IMR-90 (cell line): Measurements from ENCODE around the gene DDHD1. TPM values are rescaled to one million over a fixed set of nuclear protein-coding genes. Genes with fewer than 3 reads are reported as not detected.

Experiments
- ATAC-seq: fragments of 200-7000 bp; cut with Tn5 transposase; 2 replicates; pipeline ENCODE4 v1.9.1; 2020; ENCODE audit warnings: low read depth, mild to moderate bottlenecking, moderate library complexity
- BruUV-seq: library from RNA; stranded (reverse); fragments of 400-500 nt; replicated peaks from 2 replicates; lab custom pipeline; 2021; lab: Mats Ljungman, UMichigan
- CTCF ChIA-PET: fragments of 300-600 bp; formaldehyde crosslinking; extraction: SDS; loops from one replicate; lab custom pipeline; 2021; ENCODE audit warnings: antibody characterized with exemption; lab: Yijun Ruan, JAX
- POLR2A ChIA-PET: fragments of 300-600 bp; sonication (Branson Sonifier 250); formaldehyde crosslinking; loops from one replicate; lab custom pipeline; 2022; ENCODE audit warnings: antibody characterized with exemption; ENCODE audit not compliant: unreplicated experiment; lab: Charles Lee
- DNase-seq: peaks from one replicate; pipeline ENCODE4 v3.0.0; 2013
- H2AFZ ChIP-seq: replicated peaks from 2 replicates; pipeline ENCODE3; 2013; ENCODE audit warnings: low read length, mild to moderate bottlenecking; ENCODE audit not compliant: poor library complexity
- H2AK5ac ChIP-seq: 2 replicates; pipeline ENCODE4 v1.6.1; 2013; ENCODE audit warnings: low read depth, low read length, inconsistent platforms
- H2AK9ac ChIP-seq: replicated peaks from 2 replicates; pipeline ENCODE3; 2013; ENCODE audit warnings: mild to moderate bottlenecking, low read depth, low read length, moderate library complexity; ENCODE audit not compliant: poor library complexity
- H2BK120ac ChIP-seq: 2 replicates; pipeline ENCODE4 v1.6.1; 2013; ENCODE audit warnings: low read depth, low read length, inconsistent platforms
- H2BK15ac ChIP-seq: 3 replicates; pipeline ENCODE4 v1.6.1; 2013; ENCODE audit warnings: low read depth, low read length, inconsistent platforms
- H2BK20ac ChIP-seq: 2 replicates; pipeline ENCODE4 v1.6.1; 2013; ENCODE audit warnings: low read depth, mild to moderate bottlenecking, inconsistent platforms, low read length, moderate library complexity
- H2BK5ac ChIP-seq: 2 replicates; pipeline ENCODE4 v1.6.1; 2013; ENCODE audit warnings: mild to moderate bottlenecking, low read depth, low read length, inconsistent platforms; ENCODE audit not compliant: poor library complexity, severe bottlenecking
- H3K14ac ChIP-seq: replicated peaks from 2 replicates; pipeline ENCODE4 v1.6.1; 2013; ENCODE audit warnings: low read depth, low read length, inconsistent platforms
- H3K18ac ChIP-seq: 2 replicates; pipeline ENCODE4 v1.6.1; 2013; ENCODE audit warnings: low read depth, low read length, control low read depth
- H3K23ac ChIP-seq: 2 replicates; pipeline ENCODE4 v1.6.1; 2013; ENCODE audit warnings: low read depth, low read length, inconsistent platforms
- H3K27ac ChIP-seq: 2 replicates; pipeline ENCODE4 v1.5.1; 2013; ENCODE audit warnings: mild to moderate bottlenecking, control low read depth, low read length; ENCODE audit not compliant: insufficient read depth
- H3K27me3 ChIP-seq: 2 replicates; pipeline ENCODE4 v1.6.1; 2013; ENCODE audit warnings: low read length; ENCODE audit not compliant: control insufficient read depth, insufficient read depth
- H3K36me3 ChIP-seq: 2 replicates; pipeline ENCODE4 v1.6.1; 2013; ENCODE audit warnings: low read length, mixed read lengths; ENCODE audit not compliant: control insufficient read depth, insufficient read depth
- H3K4ac ChIP-seq: 2 replicates; pipeline ENCODE4 v1.6.1; 2013; ENCODE audit warnings: low read depth, low read length, inconsistent platforms
- H3K4me1 ChIP-seq: 2 replicates; pipeline ENCODE4 v1.6.1; 2013; ENCODE audit warnings: low read length, mixed read lengths; ENCODE audit not compliant: control insufficient read depth, insufficient read depth
- H3K4me2 ChIP-seq: 2 replicates; pipeline ENCODE4 v1.6.1; 2013; ENCODE audit warnings: low read depth, mild to moderate bottlenecking, control low read depth, low read length, moderate library complexity
- H3K4me3 ChIP-seq: 2 replicates; pipeline ENCODE4 v1.5.1; 2013; ENCODE audit warnings: low read depth, mild to moderate bottlenecking, control low read depth, low read length, moderate library complexity; ENCODE audit not compliant: insufficient read depth
- H3K56ac ChIP-seq: 2 replicates; pipeline ENCODE4 v1.6.1; 2013; ENCODE audit warnings: low read length, inconsistent platforms; ENCODE audit not compliant: insufficient read depth; ENCODE audit errors: extremely low read depth
- H3K79me1 ChIP-seq, 2 experiments: 2 replicates each; pipeline ENCODE4 v1.6.1; 2013; ENCODE audit warnings: low read length in 2 of 2, inconsistent platforms in 1 of 2, low read depth in 1 of 2
- H3K9ac ChIP-seq: 2 replicates; pipeline ENCODE4 v1.6.1; 2013; ENCODE audit warnings: low read depth, low read length, control low read depth
- H3K9me1 ChIP-seq: 2 replicates; pipeline ENCODE4 v1.6.1; 2013; ENCODE audit warnings: low read length, inconsistent platforms; ENCODE audit not compliant: insufficient read depth
- H3K9me3 ChIP-seq: 2 replicates; pipeline ENCODE4 v1.6.1; 2013; ENCODE audit warnings: low read length; ENCODE audit not compliant: control insufficient read depth, insufficient read depth
- H4K20me1 ChIP-seq: 2 replicates; pipeline ENCODE4 v1.6.1; 2013; ENCODE audit warnings: low read length, inconsistent platforms; ENCODE audit not compliant: insufficient read depth
- H4K5ac ChIP-seq: 2 replicates; pipeline ENCODE4 v1.6.1; 2013; ENCODE audit warnings: mild to moderate bottlenecking, low read depth, low read length, control low read depth
- H4K8ac ChIP-seq, 2 experiments: 2 replicates each; pipeline ENCODE4 v1.6.1; 2013; ENCODE audit warnings: low read depth in 2 of 2, low read length in 2 of 2, control low read depth in 1 of 2, inconsistent platforms in 1 of 2
- H4K91ac ChIP-seq: 2 replicates; pipeline ENCODE4 v1.6.1; 2013; ENCODE audit warnings: low read depth, low read length, inconsistent platforms; ENCODE audit not compliant: insufficient read depth
- CEBPB ChIP-seq: IDR thresholded peaks from 2 replicates; pipeline ENCODE4 v1.6.1; 2012; ENCODE audit warnings: low read depth, low read length, improper control_type of control experiment
- CTCF ChIP-seq: conservative IDR thresholded peaks from 2 replicates; pipeline ENCODE4 v1.5.1; 2012; ENCODE audit warnings: mild to moderate bottlenecking, low read depth, low read length, improper control_type of control experiment
- ELK1 ChIP-seq: fragments of 150-350 bp; IDR thresholded peaks from 2 replicates; pipeline ENCODE4 v1.6.1; 2016; ENCODE audit warnings: low read depth, mild to moderate bottlenecking, low read length, moderate library complexity, borderline replicate concordance
- NFE2L2 ChIP-seq: fragments of 150-350 bp; IDR thresholded peaks from 2 replicates; pipeline ENCODE4 v1.6.1; 2016; ENCODE audit warnings: low read depth, mild to moderate bottlenecking, low read length
- RAD21 ChIP-seq: IDR thresholded peaks from 2 replicates; pipeline ENCODE4 v1.6.1; 2012; ENCODE audit warnings: low read length, improper control_type of control experiment
- SMC3 ChIP-seq: fragments of 150-350 bp; IDR thresholded peaks from 2 replicates; pipeline ENCODE4 v1.6.1; 2016; ENCODE audit warnings: low read depth, mild to moderate bottlenecking, antibody characterized with exemption, low read length, moderate library complexity
- WGBS, 2 experiments: methylation state at CpG; one replicate each; pipeline versions ENCODE4 v1.1.5 to v1.1.7; 2013; ENCODE audit warnings: missing lambda C conversion rate in 2 of 2; ENCODE audit not compliant: insufficient read length in 1 of 2; ENCODE audit errors: extremely low coverage in 2 of 2; 5-methylcytosine and 5-hydroxymethylcytosine counted together
- dilution Hi-C: fragments of 300-500 bp; cut with HindIII; formaldehyde crosslinking; loops from one replicate; pipeline ENCODE4 v1.14.3; 2018; ENCODE audit warnings: low sequenced_read_pairs; ENCODE audit not compliant: unreplicated experiment
- in situ Hi-C: fragments of 300-500 bp; cut with MboI; formaldehyde crosslinking; loops from 3 replicates; pipeline ENCODE4 v1.14.3; 2019; ENCODE audit warnings: low sequenced_read_pairs, inconsistent platforms, mixed read lengths
- intact Hi-C: fragments of 100-400 bp; cut with micrococcal nuclease; formaldehyde crosslinking; loops from 2 replicates; pipeline ENCODE4 v1.10.0; 2022
- polyA plus RNA-seq, 3 experiments: library from polyadenylated mRNA; depleted of rRNA; stranded (reverse); fragments of >200 nt; gene quantifications; 2 replicates each; pipeline ENCODE4 v1.2.3, GENCODE V29; 2012; ENCODE audit warnings: low replicate concordance in 1 of 3
- total RNA-seq: library from RNA; depleted of rRNA; stranded (reverse); fragments of >200 nt; gene quantifications from 2 replicates; pipeline ENCODE4 v1.2.3, GENCODE V29; 2012

DDHD1 gene
- total and polyA plus RNA-seq, 2 of the 4 experiments (the other 2 are of a cell fraction), result 4.5 to 9.0 TPM

- TF ChIP-seq CTCF, result no peak
Observed at GRCh38 chr14:53043027-53043581, 110.0 kb downstream of the DDHD1 start (continued).

GRCh38 chr14:53042480-53042879, 110.6 kb downstream of the DDHD1 start:
- ATAC-seq (peak; percentile 19), DNase-seq (peak; percentile 47)
- intact Hi-C loops (loop anchor here (5.0 to 10.0 kb wide), 2 partner anchors 45 to 1302 kb away; no protein-coding TSS in a partner anchor), dilution Hi-C loops (no loop called here), in situ Hi-C loops (no loop called here)
- Histone ChIP-seq H3K27me3 (no peaks in the 10 kb centered on the region), H3K4me3 (no peak overlapping the region), H2AFZ (no peak overlapping the region), H3K36me3 (peaks cover 3% of the 10 kb centered on the region; the same call in 1 of the 2 replicates), H4K5ac (peak overlapping the region; percentile 13; the same call in 1 of the 2 replicates), H2AK9ac (no peak overlapping the region), H4K20me1 (no peaks in the 10 kb centered on the region), H2BK5ac (peak overlapping the region; percentile 98), H2AK5ac (no peak overlapping the region), H3K18ac (peak overlapping the region; percentile 70; the same call in 1 of the 2 replicates), H3K27ac (peak overlapping the region; percentile 32; the same call in 1 of the 2 replicates), H4K91ac (no peak overlapping the region), H3K14ac (0 out of 2 replicates have a peak overlapping the region, but pooled peaks have one; percentile 23), H3K4me1 (peaks cover 19% of the 10 kb centered on the region), H3K9ac (peak overlapping the region; percentile 46; the same call in 1 of the 2 replicates), H3K9me3 (no peaks in the 10 kb centered on the region), H3K9me1 (peaks cover 14% of the 10 kb centered on the region; the same call in 1 of the 2 replicates), H2BK120ac (peak overlapping the region; percentile 38), H3K4me2 (peak overlapping the region; percentile 85), H4K8ac (peak overlapping the region; percentile 3 to 38; a peak in 2 of 4 replicates), H2BK20ac (peak overlapping the region; percentile 50; the same call in 1 of the 2 replicates), H3K79me1 (peaks cover 0 to 14% of the 10 kb centered on the region in 2 experiments; a peak in 3 of 4 replicates), H2BK15ac (peak overlapping the region; percentile 10; the same call in 1 of the 3 replicates), H3K4ac (peak overlapping the region; percentile 42; the same call in 1 of the 2 replicates), H3K56ac (peak overlapping the region; percentile 14; the same call in 1 of the 2 replicates), H3K23ac (no peak overlapping the region; the same call in 1 of the 2 replicates)
- CTCF ChIA-PET, result interaction anchor here (0.6 to 1.6 kb wide), 3 partner anchors 10 to 144 kb away, joined by 3 to 5 read pairs (median 3); no protein-coding TSS in a partner anchor
- POLR2A ChIA-PET, result no interaction called here
- no CpG with 5 or more reads among the region's 4 CpGs for WGBS, 2 experiments
- no peak for TF ChIP-seq NFE2L2
- TF ChIP-seq CEBPB, result no peak
- TF ChIP-seq SMC3, result no peak
- no peak for TF ChIP-seq ELK1
- no peak for TF ChIP-seq RAD21
- BruUV-seq, result no TSS peak
